ENCODE measurements around the gene SPAG7. TPM values are rescaled to one million over a fixed set of nuclear protein-coding genes. Genes with fewer than 3 reads are reported as not detected.
A peak's percentile ranks its signal among the peaks of the same experiment; 100 is the strongest.

SPAG7 gene
- polyA plus RNA-seq (2012; ENCODE audit: insufficient read depth, insufficient read length) = 104 TPM

DNA sequence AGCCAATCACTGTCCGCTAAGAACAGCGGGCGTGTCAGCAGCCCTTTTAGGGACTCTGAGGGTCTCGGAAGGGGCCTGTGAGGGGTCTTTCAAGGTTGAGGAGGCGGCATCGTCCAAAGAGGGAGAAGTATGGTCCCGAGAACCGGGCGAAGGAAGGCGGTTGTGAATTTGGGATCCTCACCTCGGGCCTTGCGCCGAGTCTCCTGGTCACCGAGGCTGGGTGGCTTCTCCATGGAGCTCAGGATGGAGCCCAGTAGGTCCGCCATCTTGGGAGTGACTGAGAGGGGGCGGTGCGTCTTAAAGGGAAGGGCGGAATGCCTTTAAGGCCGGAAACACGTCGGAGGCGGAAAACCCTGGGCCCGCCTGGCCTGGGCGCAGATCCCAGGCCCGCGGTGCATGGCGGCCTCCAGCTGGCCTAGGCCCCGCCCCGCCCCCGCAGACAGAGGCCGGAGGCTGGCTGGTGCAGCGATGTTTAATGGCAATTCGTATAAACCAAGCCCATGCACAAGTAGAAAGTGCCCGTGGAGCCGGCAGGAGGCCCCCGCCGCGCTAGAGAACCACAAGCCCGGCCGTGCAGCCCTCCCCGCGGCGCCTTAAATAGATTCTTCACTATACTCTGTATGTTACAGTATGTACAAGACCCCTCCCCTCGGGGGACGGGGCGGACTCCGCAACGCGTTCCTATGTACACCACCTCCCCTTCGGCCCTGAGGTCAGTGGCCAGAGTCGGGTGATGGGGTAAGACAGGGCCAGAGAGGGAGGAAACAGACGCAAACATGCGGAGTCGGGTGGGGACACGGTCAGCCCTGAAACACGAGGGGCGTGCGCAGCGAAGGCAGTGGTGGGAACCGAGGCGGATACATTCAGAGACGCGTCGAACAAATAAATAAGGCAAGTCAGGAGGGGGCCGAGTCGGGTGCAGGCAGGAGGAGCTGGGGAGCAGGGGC is at the start of gene SPAG7:
SPAG7 (minus strand) TSS at position 279 of the 947 bp plus-strand sequence; CDS start at position 266, 13 bp downstream.
- peak; percentile 96 for DNase-seq (ENCODE audit: low read depth, low spot score)

DNA sequence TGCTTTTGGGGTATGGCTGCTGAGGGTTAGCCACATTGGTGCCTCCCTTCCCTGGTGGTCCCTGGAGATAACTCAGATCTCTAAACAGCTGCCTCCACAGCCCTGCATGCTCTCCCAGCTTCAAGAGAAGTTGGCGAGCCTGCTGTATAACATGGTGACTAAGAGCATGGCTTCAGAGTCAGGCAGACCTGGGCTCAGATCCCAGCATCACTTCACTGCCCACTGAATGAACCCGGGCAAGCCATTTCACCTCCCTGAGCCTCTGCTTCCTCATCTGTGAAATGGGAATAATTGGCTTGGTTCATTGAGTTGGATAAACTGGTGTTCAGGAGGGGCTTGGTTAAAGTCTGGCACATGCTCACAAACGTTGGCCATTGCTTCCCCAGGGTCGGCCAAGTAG is 46.7 kb upstream of the SPAG7 start:
- DNase-seq (ENCODE audit: low read depth, low spot score) = no peak
- no peak overlapping the region for H3K4me3 ChIP-seq (ENCODE audit: low read length)

More for the DNA sequence above, at the start of gene SPAG7:
- H3K4me3 ChIP-seq (ENCODE audit: low read length) = peak within 1 kb of the TSS; percentile 71

DNA sequence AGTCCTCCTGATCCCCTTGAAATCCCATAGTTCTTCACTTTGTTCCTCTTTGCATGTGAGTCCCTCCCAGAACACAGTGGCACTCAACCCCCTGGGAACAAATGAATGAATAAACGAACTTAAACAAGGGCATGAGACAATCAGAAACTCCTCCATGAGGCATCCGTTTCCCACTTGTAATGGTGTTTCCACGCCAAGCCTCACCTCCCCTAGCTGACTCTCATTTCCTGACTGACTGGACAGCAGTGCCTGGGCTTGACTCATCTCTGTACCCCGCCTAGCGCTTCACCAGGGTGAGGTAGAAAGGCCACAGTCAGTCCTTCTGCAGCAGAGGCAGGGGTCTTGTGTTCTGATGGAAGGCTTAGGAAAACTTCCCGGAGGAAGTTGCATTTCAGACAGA is 44.3 kb upstream of the SPAG7 start:
- DNase-seq (ENCODE audit: low read depth, low spot score) = no peak
- H3K4me3 ChIP-seq (ENCODE audit: low read length) = no peak overlapping the region

DNA sequence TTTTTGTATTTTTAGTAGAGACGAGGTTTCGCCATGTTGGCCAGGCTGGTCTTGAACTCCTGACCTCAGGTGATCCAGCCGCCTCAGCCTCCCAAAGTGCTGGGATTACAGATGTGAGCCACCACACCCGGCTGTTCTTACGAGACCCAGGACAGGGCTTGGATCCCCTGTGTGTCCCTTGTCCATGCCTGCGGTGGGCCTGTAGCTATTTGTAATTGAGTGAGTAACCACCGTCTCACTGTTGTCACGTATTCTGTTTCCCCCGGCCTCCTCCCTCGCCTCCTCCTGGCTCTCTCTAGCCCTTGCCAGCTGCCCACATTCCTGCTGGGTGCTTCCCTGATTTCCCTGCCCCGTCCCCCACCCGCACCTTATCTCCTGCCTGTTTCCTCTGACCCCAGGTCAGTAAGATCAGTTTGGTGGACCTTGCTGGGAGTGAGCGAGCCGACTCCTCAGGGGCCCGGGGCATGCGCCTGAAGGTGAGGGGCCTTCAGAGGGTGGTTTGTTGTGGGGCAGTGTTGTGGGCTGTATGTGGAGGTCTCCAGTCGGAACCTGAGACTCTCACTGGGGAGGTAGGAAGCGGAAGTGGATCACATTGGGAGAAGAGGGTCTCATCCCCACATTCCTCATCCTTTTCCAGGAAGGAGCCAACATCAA is 35.7 kb upstream of the SPAG7 start:
- DNase-seq (ENCODE audit: low read depth, low spot score) = no peak

DNA sequence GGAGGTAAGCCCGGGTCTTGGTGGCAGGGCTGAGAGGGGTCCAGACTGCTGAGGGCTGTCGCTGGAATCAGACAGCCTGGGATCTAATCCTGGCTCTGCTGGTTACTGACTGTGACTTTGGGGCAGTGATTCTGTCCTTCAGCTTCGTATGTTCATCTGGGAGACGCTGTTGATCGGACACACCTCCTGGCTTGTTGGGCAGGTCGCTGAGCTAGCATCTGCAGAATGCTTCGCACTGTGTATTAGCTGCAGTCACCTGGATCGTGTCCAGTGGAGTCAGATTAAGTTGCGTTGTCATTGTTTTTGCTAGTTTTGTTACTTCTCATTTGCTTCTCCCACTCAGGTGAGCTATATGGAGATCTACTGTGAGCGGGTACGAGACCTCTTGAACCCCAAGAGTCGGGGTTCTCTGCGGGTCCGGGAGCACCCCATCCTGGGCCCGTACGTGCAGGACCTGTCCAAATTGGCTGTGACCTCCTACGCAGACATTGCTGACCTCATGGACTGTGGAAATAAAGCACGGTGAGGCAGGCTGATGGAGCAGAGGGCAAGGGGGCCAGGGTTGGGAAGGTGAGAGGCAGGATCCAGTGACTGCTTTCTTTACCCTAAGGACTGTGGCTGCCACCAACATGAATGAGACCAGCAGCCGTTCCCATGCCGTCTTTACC is 34.6 kb upstream of the SPAG7 start:
- no peak for DNase-seq (ENCODE audit: low read depth, low spot score)
- no peak overlapping the region for H3K4me3 ChIP-seq (ENCODE audit: low read length)

More for the DNA sequence above, 35.7 kb upstream of the SPAG7 start:
- H3K4me3 ChIP-seq (ENCODE audit: low read length) = no peak overlapping the region

GRCh38 chr17:5000237-5000639 is 32.6 kb upstream of the SPAG7 start:
- no peak overlapping the region for H3K4me3 ChIP-seq (ENCODE audit: low read length)
- no peak for DNase-seq (ENCODE audit: low read depth, low spot score)

DNA sequence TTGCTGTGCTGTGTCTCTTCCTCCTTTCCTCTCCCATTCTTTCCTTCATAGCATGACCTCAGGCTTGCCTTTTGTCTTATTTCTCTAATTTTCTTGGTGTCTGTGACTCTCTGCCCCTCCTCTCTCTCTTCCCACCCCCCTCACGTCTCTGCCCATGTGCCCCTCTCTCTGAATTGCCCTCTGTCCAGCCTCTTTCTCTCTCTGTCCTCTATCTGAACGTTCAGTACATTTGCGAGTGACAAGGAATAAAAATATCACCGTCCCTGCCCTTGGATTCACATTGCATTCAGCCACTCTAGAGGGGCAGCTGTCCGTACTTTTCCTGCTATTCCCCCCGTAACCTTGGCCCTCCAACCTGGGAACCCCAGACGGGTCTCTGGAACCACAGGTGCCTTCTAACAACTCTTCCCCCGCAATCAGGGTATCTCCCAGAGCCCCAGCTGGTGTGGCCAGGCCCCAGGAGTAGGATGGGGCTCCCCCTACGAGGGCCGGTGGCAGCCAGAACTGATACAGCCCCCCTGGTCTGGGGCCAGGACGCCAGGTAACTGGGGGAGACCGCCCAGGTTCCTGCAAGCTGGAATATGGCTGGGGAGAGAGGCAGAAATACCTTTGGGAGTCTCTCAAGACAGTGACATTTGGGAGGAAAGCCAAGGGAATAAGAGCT is 31.9 kb upstream of the SPAG7 start:
- DNase-seq (ENCODE audit: low read depth, low spot score) = no peak
- H3K4me3 ChIP-seq (ENCODE audit: low read length) = no peak overlapping the region

DNA sequence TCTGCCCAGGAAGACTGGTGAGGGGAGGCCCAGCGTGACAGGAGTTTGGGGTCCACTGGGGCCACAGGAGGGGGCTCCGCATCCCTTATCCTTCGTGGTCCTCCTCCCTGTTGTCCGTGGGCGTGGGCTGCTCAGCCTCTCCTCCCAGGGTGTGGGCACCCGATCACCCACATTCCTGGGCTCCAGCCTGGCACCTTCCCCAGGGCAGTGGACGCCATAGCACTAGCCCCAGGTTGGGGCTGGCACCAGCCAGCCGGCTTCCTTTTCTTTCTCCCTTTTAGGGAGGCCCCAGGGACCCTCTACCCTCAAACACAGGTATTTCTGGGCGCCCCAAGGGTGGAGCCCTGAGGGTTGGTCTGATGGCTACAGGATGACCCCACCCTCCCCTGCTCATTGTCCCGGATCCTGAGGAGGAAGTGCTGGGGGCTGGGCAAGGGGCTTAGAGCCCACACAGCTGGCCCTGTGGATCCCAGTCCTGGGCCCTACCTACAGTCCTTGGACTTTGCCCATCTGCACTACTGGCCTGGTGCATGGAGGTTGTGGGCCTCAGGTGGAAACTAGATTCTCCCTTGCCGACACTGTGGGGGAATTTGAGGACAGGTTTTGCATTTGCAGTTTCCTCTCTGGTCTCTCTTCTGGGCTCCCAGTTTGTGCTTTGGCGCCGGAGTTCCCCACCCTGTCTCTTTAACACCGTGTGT is 31.3 kb upstream of the SPAG7 start:
- H3K4me3 ChIP-seq (ENCODE audit: low read length) = peak overlapping the region; percentile 66
- no peak for DNase-seq (ENCODE audit: low read depth, low spot score)

- peak overlapping the region; percentile 66 for H3K4me3 ChIP-seq (ENCODE audit: low read length)
- DNase-seq (ENCODE audit: low read depth, low spot score) = no peak
Observed at GRCh38 chr17:4998027-4998731, 30.6 kb upstream of the SPAG7 start.

GRCh38 chr17:4997302-4998026 is 29.8 kb upstream of the SPAG7 start, which contains the start of the genes INCA1 and KIF1C:
Gene INCA1, minus strand, starts transcription at chr17:4997522. Its CDS starts 3,085 bp downstream, at chr17:4994437.
Gene KIF1C, plus strand, starts transcription at chr17:4997950. Its CDS starts 2,297 bp downstream, at chr17:5000247.
- H3K4me3 ChIP-seq (ENCODE audit: low read length) = peak within 1 kb of the TSS; percentile 66
- peak; percentile 71 for DNase-seq (ENCODE audit: low read depth, low spot score)

DNA sequence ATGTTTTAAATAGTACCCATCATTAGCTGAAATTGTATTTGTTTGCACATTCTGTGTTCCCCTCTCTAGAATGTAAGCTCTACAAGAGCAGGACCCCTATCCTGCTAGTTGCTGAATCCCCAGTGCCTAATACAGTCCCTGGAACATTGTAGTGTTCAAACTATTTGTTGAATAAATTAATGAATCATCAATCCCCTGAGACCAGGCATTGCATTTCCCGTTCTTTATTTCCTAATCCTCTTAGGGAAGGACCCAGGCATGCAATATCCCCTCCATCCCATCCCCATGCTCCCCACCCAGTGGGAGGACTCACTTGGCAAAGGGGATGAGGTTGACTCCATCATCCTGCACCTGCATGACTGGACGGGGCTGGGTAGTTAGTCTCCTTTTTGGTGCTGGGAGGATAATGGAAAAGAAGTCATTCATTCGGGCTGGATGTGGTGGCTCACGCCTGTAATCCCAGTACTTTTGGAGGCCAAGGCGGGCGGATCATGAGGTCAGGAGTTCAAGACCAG is 26.5 kb upstream of the SPAG7 start:
- no peak for DNase-seq (ENCODE audit: low read depth, low spot score)

GRCh38 chr17:4987767-4988567 is 20.4 kb upstream of the SPAG7 start:
- DNase-seq (ENCODE audit: low read depth, low spot score) = no peak

More for the DNA sequence above, 26.5 kb upstream of the SPAG7 start:
- no peak overlapping the region for H3K4me3 ChIP-seq (ENCODE audit: low read length)

GRCh38 chr17:4986951-4987766 is 19.5 kb upstream of the SPAG7 start, which contains the start of gene CAMTA2:
Gene CAMTA2, minus strand, starts transcription at chr17:4987675. Its CDS starts 1,453 bp downstream, at chr17:4986222.
- peak within 1 kb of the TSS; percentile 78 for H3K4me3 ChIP-seq (ENCODE audit: low read length)
- DNase-seq (ENCODE audit: low read depth, low spot score) = peak; percentile 76

More at GRCh38 chr17:4987767-4988567, 20.4 kb upstream of the SPAG7 start:
- H3K4me3 ChIP-seq (ENCODE audit: low read length) = peak overlapping the region; percentile 78

DNA sequence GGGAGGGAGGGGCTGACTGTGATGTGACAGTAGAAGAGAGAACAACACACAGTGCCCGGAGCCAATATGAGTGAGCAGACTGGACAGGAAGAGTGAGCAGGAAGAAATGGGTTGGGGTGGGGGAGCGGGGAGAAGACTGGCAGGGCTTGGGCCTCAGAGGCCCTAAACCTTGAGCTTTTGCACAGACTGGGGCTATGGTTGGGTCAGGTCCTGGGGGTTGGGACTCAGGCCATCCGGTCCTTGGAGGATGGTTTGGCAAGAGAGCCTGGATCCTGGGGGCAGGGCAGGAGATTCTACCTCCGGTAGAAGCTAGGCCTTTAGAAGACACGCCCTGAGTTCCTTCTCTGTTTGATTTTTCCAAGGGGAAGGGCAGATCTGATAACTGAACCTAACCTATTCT is 18.8 kb upstream of the SPAG7 start:
- peak overlapping the region; percentile 78 for H3K4me3 ChIP-seq (ENCODE audit: low read length)
- DNase-seq (ENCODE audit: low read depth, low spot score) = no peak

DNA sequence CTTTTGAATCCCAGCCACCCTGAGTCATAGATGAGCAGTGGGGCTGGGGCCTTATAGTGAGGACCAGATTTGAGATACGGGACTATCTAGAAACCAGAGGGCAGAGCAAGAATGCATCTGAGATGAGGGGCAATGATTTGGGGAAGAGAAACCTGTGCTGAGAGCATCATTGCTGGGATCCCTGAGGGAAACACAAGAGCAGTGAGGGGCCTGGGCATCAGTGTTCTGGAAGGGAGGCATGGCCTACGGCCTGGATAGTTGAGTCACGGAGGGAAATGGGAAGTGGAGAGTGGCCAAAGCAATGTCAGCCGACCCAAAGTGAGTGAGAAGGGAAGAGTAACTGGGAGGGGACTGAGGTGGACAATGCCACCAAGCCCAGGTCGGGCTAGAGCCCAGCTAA is 14.7 kb upstream of the SPAG7 start:
- H3K4me3 ChIP-seq (ENCODE audit: low read length) = no peak overlapping the region
- no peak for DNase-seq (ENCODE audit: low read depth, low spot score)

All from Jurkat, Clone E6-1 (cell line).